AG04449 (cell line): Measurements from ENCODE around the gene BABAM1.

Experiments
- CTCF ChIA-PET: fragments of 350-600 bp; formaldehyde crosslinking; extraction: SDS; loops from one replicate; lab custom pipeline; 2021; ENCODE audit warnings: antibody characterized with exemption; lab: Yijun Ruan, JAX
- POLR2A ChIA-PET: fragments of 400-600, 350-600 bp; formaldehyde crosslinking; extraction: SDS; loops from one replicate; lab custom pipeline; 2020; ENCODE audit warnings: antibody characterized with exemption, inconsistent platforms; lab: Yijun Ruan, JAX
- DNase-seq: peaks from one replicate; pipeline ENCODE4 v3.0.0-alpha.2; 2010; ENCODE audit warnings: low read depth, low spot score
- H3K4me3 ChIP-seq: 2 replicates; pipeline ENCODE4 v1.5.1; 2011; ENCODE audit warnings: low read depth, mild to moderate bottlenecking, control low read depth, low read length
- TF ChIP-seq, protein P1 (sequence below): IDR thresholded peaks from one replicate; pipeline ENCODE4 v1.5.1; 2011; ENCODE audit warnings: mild to moderate bottlenecking, moderate library complexity, low read length, control low read depth, inconsistent platforms; ENCODE audit not compliant: insufficient read depth; ENCODE audit errors: missing control alignments

Gene BABAM1

DNA sequence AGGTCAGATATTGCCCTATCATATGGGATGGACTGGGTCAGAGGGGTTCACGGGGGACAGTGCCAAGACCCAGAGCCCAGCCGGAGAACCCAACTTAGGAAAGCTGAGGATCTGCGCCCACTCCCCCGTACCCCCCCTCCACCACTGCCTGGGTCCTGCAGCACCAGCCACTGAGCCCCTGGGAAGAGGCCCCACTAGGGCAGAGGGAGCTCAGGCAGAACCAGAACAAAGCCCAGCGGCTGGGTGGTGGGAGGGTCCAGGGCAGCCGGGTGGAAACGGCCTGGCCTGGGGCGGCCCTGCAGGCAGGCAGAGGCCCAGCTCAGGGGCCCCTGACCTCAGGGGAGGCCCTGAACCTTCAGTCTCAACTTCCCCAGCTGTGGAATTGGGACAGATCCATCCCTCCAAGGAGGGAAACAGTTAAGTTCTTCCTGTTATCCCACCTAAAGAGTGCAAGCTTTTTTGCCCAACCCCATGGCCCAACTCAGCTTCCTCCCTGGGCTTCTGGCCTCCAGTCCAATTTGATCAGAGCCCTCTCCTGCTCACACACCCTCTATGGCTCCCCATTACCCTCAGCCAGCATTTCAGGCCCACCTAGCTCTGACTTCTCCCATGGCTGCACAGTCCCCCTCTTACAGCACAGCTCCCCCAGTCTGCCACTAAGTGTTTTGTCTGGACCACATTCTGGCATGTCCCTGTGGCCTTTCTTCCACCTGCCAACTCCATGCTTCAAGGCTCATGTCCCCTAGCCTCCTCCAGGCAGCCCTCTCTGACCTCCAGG lies 24.6 kb upstream of the BABAM1 start:
- ChIA-PET CTCF (interaction anchor here (0.8 to 2.6 kb wide), 4 partner anchors 8 to 176 kb away, joined by 3 to 12 read pairs (median 5); no protein-coding TSS in a partner anchor), POLR2A (interaction anchor here (0.7 to 2.7 kb wide), 2 partner anchors 16 to 159 kb away, joined by 3 to 11 read pairs; partner anchors contain the start of gene OCEL1)
- TF ChIP-seq, protein P1, sequence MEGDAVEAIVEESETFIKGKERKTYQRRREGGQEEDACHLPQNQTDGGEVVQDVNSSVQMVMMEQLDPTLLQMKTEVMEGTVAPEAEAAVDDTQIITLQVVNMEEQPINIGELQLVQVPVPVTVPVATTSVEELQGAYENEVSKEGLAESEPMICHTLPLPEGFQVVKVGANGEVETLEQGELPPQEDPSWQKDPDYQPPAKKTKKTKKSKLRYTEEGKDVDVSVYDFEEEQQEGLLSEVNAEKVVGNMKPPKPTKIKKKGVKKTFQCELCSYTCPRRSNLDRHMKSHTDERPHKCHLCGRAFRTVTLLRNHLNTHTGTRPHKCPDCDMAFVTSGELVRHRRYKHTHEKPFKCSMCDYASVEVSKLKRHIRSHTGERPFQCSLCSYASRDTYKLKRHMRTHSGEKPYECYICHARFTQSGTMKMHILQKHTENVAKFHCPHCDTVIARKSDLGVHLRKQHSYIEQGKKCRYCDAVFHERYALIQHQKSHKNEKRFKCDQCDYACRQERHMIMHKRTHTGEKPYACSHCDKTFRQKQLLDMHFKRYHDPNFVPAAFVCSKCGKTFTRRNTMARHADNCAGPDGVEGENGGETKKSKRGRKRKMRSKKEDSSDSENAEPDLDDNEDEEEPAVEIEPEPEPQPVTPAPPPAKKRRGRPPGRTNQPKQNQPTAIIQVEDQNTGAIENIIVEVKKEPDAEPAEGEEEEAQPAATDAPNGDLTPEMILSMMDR = no peak
- DNase-seq = no peak
- H3K4me3 ChIP-seq = peak overlapping the region; percentile 82

DNA sequence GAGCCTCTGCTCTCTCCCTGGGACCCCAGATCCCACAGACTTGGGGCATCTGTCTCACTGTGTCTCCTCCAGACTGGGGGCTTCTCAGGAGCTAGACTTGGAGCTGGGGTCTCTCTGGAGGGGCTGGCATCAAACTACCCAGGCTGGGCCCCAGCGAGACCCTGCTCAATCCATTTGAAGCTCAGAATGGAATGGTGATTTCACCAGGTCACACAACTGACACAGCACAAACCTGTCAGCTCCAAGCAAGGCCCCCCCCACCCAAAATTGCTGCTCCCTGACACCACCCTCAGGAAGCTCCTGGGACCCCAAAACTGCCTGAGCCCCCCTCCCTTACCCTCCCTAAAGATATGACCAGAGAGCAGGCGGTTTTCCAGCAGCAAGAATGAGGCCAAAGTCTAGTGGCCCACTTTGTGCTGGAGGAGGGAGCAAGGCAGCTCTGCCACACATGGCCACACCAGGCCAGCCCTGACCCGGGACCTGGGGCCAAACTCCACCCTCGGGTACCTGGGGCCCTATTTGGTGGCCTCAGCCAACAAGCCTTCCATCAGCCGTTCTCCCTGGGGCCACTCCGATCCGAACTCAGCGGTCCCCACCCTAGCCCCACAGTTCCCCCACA lies 23.9 kb upstream of the BABAM1 start:
- ChIA-PET CTCF (interaction anchor here (0.8 to 2.6 kb wide), 4 partner anchors 8 to 176 kb away, joined by 3 to 12 read pairs (median 6); no protein-coding TSS in a partner anchor), POLR2A (interaction anchor here (2.7 kb wide), 1 partner anchor 17 kb away, joined by 11 read pairs; the partner anchor contains the start of gene OCEL1)
- TF ChIP-seq, protein P1 = no peak
- peak overlapping the region; percentile 82 for H3K4me3 ChIP-seq
- DNase-seq = no peak

DNA sequence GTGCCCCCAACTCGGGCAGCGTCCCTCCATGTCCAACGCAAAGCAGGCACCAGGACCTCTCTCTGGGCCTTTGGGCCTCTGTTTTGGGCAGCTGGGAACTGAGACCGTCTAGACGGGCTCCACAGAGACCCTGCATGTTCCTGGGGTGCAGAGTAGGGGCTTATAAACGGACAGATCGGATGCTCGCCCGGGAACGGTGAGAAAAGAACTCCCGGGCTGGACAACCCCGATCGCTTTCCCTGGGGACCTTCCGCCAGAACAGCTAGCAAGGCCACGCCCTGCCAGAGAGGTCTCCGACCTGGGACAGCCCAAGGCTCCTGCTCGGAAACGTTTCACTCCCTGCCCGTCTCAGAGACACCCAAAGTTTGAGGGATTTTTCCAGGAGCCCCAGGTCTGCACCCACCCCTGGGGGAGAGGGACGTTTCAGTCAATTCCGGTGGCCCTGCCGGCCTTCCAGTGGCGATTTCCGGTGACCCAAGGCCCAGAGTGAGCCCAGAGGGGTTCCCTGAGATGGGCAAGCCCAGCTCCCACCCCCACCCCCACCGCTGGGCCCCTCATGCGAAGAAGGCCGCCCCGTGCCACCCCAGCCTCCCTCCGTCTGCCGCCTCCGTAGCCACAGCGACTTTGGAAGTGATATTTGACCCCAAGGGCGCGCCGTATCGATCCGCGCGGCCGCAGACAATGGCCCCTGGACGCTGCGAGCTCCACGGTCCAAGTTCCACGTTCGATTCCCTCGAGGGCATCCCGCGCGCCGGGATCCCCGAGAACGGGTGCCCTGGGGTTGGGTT lies 23.2 kb upstream of the BABAM1 start:
- H3K4me3 ChIP-seq = peak overlapping the region; percentile 82
- TF ChIP-seq, protein P1 = no peak
- DNase-seq = no peak
- ChIA-PET CTCF (interaction anchor here (1.5 to 2.6 kb wide), 2 partner anchors 9 to 17 kb away, joined by 4 to 12 read pairs; no protein-coding TSS in a partner anchor), POLR2A (interaction anchor here (2.7 kb wide), 1 partner anchor 17 kb away, joined by 11 read pairs; the partner anchor contains the start of gene OCEL1)

DNA sequence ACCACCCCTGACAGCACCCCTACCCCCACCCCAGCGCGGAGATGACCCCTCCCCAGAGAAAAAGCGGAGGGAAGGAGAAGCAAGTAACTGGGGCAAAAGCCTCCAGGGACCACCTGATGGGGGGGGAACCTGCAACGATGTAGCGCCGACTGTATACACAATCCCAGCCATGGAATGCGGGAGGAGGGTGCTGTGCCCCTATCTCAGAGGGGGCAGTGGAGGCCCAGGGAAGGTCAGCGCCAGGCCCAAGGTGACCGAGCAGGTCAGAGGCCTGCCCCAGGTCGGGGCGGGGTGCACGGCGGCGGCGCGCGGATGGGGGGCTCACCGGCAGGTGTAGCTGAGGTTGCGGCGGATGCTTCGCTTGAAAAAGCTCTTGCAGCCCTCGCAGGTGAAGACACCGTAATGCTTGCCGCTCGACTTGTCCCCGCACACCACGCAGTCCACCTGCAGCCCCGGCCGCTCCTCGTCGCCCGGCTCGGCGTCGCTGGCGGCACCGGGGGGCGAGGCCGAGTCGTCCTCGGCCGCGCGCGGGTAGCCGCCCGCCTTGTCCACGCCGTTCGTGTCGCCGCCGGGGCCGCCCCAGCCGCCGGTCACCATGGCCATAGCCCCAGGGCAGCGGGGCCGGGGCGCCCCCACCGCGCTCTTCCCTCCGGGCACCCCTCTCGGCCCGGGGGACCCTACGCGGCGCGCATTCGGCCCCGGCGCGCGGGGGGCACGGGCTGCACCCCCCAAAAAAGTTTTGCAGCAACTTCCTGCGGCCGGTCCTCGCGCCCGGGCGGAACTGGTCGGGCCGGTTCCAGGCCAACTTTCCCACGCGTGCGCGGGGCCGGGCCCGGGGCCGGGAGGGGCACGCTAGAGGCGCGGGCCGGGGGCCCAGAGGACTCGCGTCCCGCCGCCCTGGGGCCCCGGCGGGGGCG lies 22.4 kb upstream of the BABAM1 start:
- ChIA-PET CTCF (interaction anchor here (1.5 to 2.6 kb wide), 2 partner anchors 10 to 16 kb away, joined by 4 to 12 read pairs; no protein-coding TSS in a partner anchor), POLR2A (interaction anchor here (2.7 kb wide), 1 partner anchor 18 kb away, joined by 11 read pairs; the partner anchor contains the start of gene OCEL1)
- H3K4me3 ChIP-seq = peak overlapping the region; percentile 82
- DNase-seq = no peak
- TF ChIP-seq, protein P1 = no peak

DNA sequence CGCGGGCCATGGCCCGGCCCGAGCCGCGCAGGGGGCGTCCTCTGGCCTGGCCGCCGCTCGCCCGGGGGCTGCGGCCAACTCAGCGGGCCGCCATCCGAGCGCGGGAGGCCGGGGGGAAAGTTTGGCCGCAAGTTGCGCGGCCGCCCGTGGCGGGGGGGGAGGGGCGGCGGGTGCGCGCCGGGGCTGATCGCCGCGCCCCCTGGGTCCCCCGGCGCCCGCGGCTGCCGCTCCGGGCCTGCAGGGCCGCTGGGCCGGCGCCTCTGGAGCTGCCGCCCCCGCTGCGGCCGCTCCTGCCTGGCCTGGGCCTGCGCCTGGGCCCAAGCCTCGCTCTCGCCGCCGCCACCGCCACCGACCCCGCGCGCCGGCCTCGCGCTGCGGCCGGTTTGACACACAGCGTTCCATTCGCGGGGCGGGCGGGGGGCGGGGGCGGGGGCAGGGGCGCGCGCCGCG lies 21.7 kb upstream of the BABAM1 start, which contains the start of gene NR2F6:
Gene NR2F6 (minus strand): TSS at position 385 of the 450 bp plus-strand sequence. CDS start 699 bp downstream, outside the sequence.
- DNase-seq = no peak
- peak within 1 kb of the TSS; percentile 82 for H3K4me3 ChIP-seq
- CTCF ChIA-PET = no interaction called here
- POLR2A ChIA-PET = no interaction called here
- TF ChIP-seq, protein P1 = no peak
